ENCODE measurements around the gene FRMPD3.

The FRMPD3 gene

GRCh38 chrX:107450823-107451509 is 1.5 kb downstream of the FRMPD3 start:
- H2BK120ac ChIP-seq (ENCODE audit: low read depth, low read length): no peak overlapping the region
- H4K5ac ChIP-seq (ENCODE audit: low read length): no peak overlapping the region
- H2BK15ac ChIP-seq (replicated peaks; ENCODE audit: low read depth): no peak overlapping the region
- H3K4me2 ChIP-seq (ENCODE audit: low read length): peak overlapping the region; percentile 7
- H3K23ac ChIP-seq (ENCODE audit: low read length): no peak overlapping the region
- no peak overlapping the region for H3K4me3 ChIP-seq (ENCODE audit: low read length)
- H3K9ac ChIP-seq (ENCODE audit: low read length): no peak overlapping the region
- no peaks in the 10 kb centered on the region for H3K79me1 ChIP-seq (ENCODE audit: low read length)
- H3K56ac ChIP-seq (ENCODE audit: low read length): no peak overlapping the region
- H4K8ac ChIP-seq (ENCODE audit: low read depth, low read length): no peak overlapping the region
- no peaks in the 10 kb centered on the region for H3K4me1 ChIP-seq (ENCODE audit: control insufficient read depth, low read depth, low read length)
- H3K36me3 ChIP-seq (ENCODE audit: control insufficient read depth, insufficient read depth, low read length): no peaks in the 10 kb centered on the region
- H3K79me2 ChIP-seq (ENCODE audit: control insufficient read depth, insufficient read depth, low read length): no peaks in the 10 kb centered on the region
- H2AK5ac ChIP-seq (ENCODE audit: low read length): no peak overlapping the region
- DNase-seq: peak; percentile 76
- no peak overlapping the region for H2BK5ac ChIP-seq (ENCODE audit: low read length)
- H3K4ac ChIP-seq (ENCODE audit: low read depth, low read length): no peak overlapping the region
- H3K18ac ChIP-seq (ENCODE audit: low read length): no peak overlapping the region
- no peak overlapping the region for H3K27ac ChIP-seq (ENCODE audit: low read depth, low read length)
- H3K27me3 ChIP-seq (ENCODE audit: insufficient read depth, low read length, poor library complexity): peaks cover 7% of the 10 kb centered on the region
- no CpG with 5 or more reads among the region's 19 CpGs for WGBS (ENCODE audit: extremely low coverage, insufficient coverage, low lambda C conversion rate)

- H2BK15ac ChIP-seq (replicated peaks; ENCODE audit: low read depth): no peak overlapping the region
- H3K27ac ChIP-seq (ENCODE audit: low read depth, low read length): no peak overlapping the region
- no peak overlapping the region for H3K18ac ChIP-seq (ENCODE audit: low read length)
- no peak overlapping the region for H3K4me3 ChIP-seq (ENCODE audit: low read length)
- H3K79me2 ChIP-seq (ENCODE audit: control insufficient read depth, insufficient read depth, low read length): no peaks in the 10 kb centered on the region
- H2AK5ac ChIP-seq (ENCODE audit: low read length): no peak overlapping the region
- no peak overlapping the region for H3K23ac ChIP-seq (ENCODE audit: low read length)
- WGBS (ENCODE audit: extremely low coverage, insufficient coverage, low lambda C conversion rate): no CpG with 5 or more reads among the region's 11 CpGs
- no peaks in the 10 kb centered on the region for H3K79me1 ChIP-seq (ENCODE audit: low read length)
- no peak overlapping the region for H2BK5ac ChIP-seq (ENCODE audit: low read length)
- H3K4ac ChIP-seq (ENCODE audit: low read depth, low read length): no peak overlapping the region
- H3K36me3 ChIP-seq (ENCODE audit: control insufficient read depth, insufficient read depth, low read length): no peaks in the 10 kb centered on the region
- peak; percentile 50 for DNase-seq
- no peak overlapping the region for H4K5ac ChIP-seq (ENCODE audit: low read length)
- H3K27me3 ChIP-seq (ENCODE audit: insufficient read depth, low read length, poor library complexity): peaks cover 7% of the 10 kb centered on the region
- peak overlapping the region; percentile 15 for H3K56ac ChIP-seq (ENCODE audit: low read length)
- no peak overlapping the region for H2BK120ac ChIP-seq (ENCODE audit: low read depth, low read length)
- no peak overlapping the region for H4K8ac ChIP-seq (ENCODE audit: low read depth, low read length)
- no peaks in the 10 kb centered on the region for H3K4me1 ChIP-seq (ENCODE audit: control insufficient read depth, low read depth, low read length)
- H3K9ac ChIP-seq (ENCODE audit: low read length): no peak overlapping the region
- peak overlapping the region; percentile 8 for H3K4me2 ChIP-seq (ENCODE audit: low read length)
Observed at GRCh38 chrX:107451731-107452130, 2.3 kb downstream of the FRMPD3 start.

DNA sequence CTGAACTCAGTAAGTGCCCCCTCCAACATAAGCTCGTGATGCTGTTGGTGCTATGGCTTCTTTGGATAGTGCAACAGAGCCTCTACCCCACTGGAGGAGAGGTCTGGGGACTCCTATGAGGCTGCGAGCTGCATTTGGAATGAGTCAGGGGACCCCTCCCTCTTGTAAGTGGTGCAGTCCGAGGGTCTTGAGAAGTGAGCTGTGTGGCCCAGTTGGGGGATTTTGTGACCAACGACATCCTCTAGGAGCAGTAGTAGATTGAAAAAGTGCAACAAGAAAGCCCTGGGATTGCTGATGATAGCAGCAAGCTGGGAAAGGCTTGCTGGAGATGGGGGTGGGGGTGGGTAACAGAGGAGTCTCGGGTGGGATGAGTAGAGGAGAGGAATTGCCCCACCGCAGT is 3.1 kb downstream of the FRMPD3 start:
- Histone ChIP-seq H3K56ac (ENCODE audit: low read length) (no peak overlapping the region), H2AK5ac (ENCODE audit: low read length) (no peak overlapping the region), H3K4me2 (ENCODE audit: low read length) (no peak overlapping the region), H3K36me3 (ENCODE audit: control insufficient read depth, insufficient read depth, low read length) (no peaks in the 10 kb centered on the region), H3K79me2 (ENCODE audit: control insufficient read depth, insufficient read depth, low read length) (no peaks in the 10 kb centered on the region), H3K4me3 (ENCODE audit: low read length) (no peak overlapping the region), H3K27ac (ENCODE audit: low read depth, low read length) (no peak overlapping the region), H3K4me1 (ENCODE audit: control insufficient read depth, low read depth, low read length) (no peaks in the 10 kb centered on the region), H3K27me3 (ENCODE audit: insufficient read depth, low read length, poor library complexity) (peaks cover 7% of the 10 kb centered on the region), H3K4ac (ENCODE audit: low read depth, low read length) (no peak overlapping the region), H2BK120ac (ENCODE audit: low read depth, low read length) (no peak overlapping the region), H4K8ac (ENCODE audit: low read depth, low read length) (no peak overlapping the region), H3K9ac (ENCODE audit: low read length) (no peak overlapping the region), H2BK5ac (ENCODE audit: low read length) (no peak overlapping the region), H3K79me1 (ENCODE audit: low read length) (no peaks in the 10 kb centered on the region), H3K18ac (ENCODE audit: low read length) (no peak overlapping the region), H3K23ac (ENCODE audit: low read length) (no peak overlapping the region), H4K5ac (ENCODE audit: low read length) (no peak overlapping the region), H2BK15ac (replicated peaks; ENCODE audit: low read depth) (no peak overlapping the region)
- WGBS (ENCODE audit: extremely low coverage, insufficient coverage, low lambda C conversion rate): no CpG with 5 or more reads among the region's 6 CpGs
- no peak for DNase-seq

GRCh38 chrX:107454302-107454701 is 4.8 kb downstream of the FRMPD3 start:
- no peaks in the 10 kb centered on the region for H3K79me1 ChIP-seq (ENCODE audit: low read length)
- no peaks in the 10 kb centered on the region for H3K27me3 ChIP-seq (ENCODE audit: insufficient read depth, low read length, poor library complexity)
- DNase-seq: no peak
- H3K18ac ChIP-seq (ENCODE audit: low read length): no peak overlapping the region
- H3K4me1 ChIP-seq (ENCODE audit: control insufficient read depth, low read depth, low read length): no peaks in the 10 kb centered on the region
- no peak overlapping the region for H3K27ac ChIP-seq (ENCODE audit: low read depth, low read length)
- no peak overlapping the region for H3K56ac ChIP-seq (ENCODE audit: low read length)
- H2BK15ac ChIP-seq (replicated peaks; ENCODE audit: low read depth): no peak overlapping the region
- no peak overlapping the region for H2BK5ac ChIP-seq (ENCODE audit: low read length)
- H3K4ac ChIP-seq (ENCODE audit: low read depth, low read length): no peak overlapping the region
- H4K8ac ChIP-seq (ENCODE audit: low read depth, low read length): no peak overlapping the region
- H3K4me2 ChIP-seq (ENCODE audit: low read length): no peak overlapping the region
- no peak overlapping the region for H3K9ac ChIP-seq (ENCODE audit: low read length)
- H2AK5ac ChIP-seq (ENCODE audit: low read length): no peak overlapping the region
- H3K36me3 ChIP-seq (ENCODE audit: control insufficient read depth, insufficient read depth, low read length): no peaks in the 10 kb centered on the region
- no peak overlapping the region for H3K4me3 ChIP-seq (ENCODE audit: low read length)
- H3K79me2 ChIP-seq (ENCODE audit: control insufficient read depth, insufficient read depth, low read length): no peaks in the 10 kb centered on the region
- H4K5ac ChIP-seq (ENCODE audit: low read length): no peak overlapping the region
- H2BK120ac ChIP-seq (ENCODE audit: low read depth, low read length): no peak overlapping the region
- H3K23ac ChIP-seq (ENCODE audit: low read length): no peak overlapping the region

DNA sequence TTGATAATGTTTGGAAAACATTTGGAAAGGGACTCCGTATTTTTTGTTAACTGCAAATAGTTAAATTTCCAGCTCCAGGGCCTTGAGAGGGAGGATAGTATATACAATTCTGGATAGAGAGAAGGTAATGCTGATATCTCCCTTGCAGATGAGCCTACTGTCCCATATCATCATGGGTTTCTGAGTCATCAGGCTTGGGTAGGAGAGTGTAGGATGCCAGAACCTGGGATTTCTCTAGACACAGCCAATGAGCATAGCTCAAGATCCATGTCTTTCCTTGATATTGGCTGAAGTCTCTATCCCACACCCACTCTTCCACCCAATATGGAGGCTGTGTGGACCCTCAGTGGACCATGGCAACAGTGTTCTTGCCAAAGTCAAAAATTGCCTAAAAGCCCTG is 7.8 kb downstream of the FRMPD3 start:
- H2BK5ac ChIP-seq (ENCODE audit: low read length): no peak overlapping the region
- H3K23ac ChIP-seq (ENCODE audit: low read length): no peak overlapping the region
- H2BK15ac ChIP-seq (replicated peaks; ENCODE audit: low read depth): no peak overlapping the region
- H3K9ac ChIP-seq (ENCODE audit: low read length): no peak overlapping the region
- no peak overlapping the region for H3K27ac ChIP-seq (ENCODE audit: low read depth, low read length)
- H3K18ac ChIP-seq (ENCODE audit: low read length): no peak overlapping the region
- H3K36me3 ChIP-seq (ENCODE audit: control insufficient read depth, insufficient read depth, low read length): no peaks in the 10 kb centered on the region
- H3K79me2 ChIP-seq (ENCODE audit: control insufficient read depth, insufficient read depth, low read length): no peaks in the 10 kb centered on the region
- H2BK120ac ChIP-seq (ENCODE audit: low read depth, low read length): no peak overlapping the region
- H4K5ac ChIP-seq (ENCODE audit: low read length): no peak overlapping the region
- no peak overlapping the region for H3K4me3 ChIP-seq (ENCODE audit: low read length)
- H3K4ac ChIP-seq (ENCODE audit: low read depth, low read length): no peak overlapping the region
- WGBS (ENCODE audit: extremely low coverage, insufficient coverage, low lambda C conversion rate): no CpG with 5 or more reads among the region's 1 CpG
- no peak for DNase-seq
- H3K79me1 ChIP-seq (ENCODE audit: low read length): no peaks in the 10 kb centered on the region
- H3K27me3 ChIP-seq (ENCODE audit: insufficient read depth, low read length, poor library complexity): no peaks in the 10 kb centered on the region
- no peak overlapping the region for H3K56ac ChIP-seq (ENCODE audit: low read length)
- no peak overlapping the region for H3K4me2 ChIP-seq (ENCODE audit: low read length)
- no peak overlapping the region for H4K8ac ChIP-seq (ENCODE audit: low read depth, low read length)
- H3K4me1 ChIP-seq (ENCODE audit: control insufficient read depth, low read depth, low read length): no peaks in the 10 kb centered on the region
- H2AK5ac ChIP-seq (ENCODE audit: low read length): no peak overlapping the region

DNA sequence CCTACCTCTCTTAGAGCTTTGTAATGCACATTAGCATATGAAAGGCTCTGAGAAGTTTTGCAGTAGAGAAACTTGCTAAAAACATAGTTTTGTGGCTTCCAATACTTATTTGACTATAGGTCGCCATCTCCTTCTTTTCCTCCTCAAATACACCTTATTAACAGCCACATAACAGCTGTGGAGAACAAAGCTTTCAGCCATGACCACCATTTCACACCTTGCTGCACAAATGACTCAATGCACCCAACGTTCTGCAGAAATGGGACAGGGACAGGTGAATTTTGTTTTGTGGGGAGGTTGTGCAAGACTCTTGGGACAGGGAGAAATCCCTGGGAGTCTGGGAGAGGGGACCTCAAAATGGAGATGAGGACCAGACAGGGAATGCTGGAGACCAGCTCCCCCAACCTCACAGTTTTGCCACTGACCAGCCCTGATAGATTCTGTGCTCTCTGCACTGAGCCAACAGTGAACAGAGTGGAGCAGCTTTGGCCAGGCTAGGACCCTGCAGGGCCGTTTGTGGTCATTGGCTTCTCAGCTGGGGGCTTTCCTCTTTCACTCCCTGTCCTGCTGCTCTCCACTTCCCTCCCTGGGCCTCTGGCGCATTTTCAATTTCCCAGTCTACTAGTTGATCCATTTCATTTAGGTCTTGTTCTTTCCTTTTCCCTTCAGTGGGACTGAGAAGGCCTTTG is 16.6 kb downstream of the FRMPD3 start:
- Histone ChIP-seq H3K4me3 (ENCODE audit: low read length) (no peak overlapping the region), H3K79me1 (ENCODE audit: low read length) (no peaks in the 10 kb centered on the region), H3K36me3 (ENCODE audit: control insufficient read depth, insufficient read depth, low read length) (no peaks in the 10 kb centered on the region), H3K18ac (ENCODE audit: low read length) (no peak overlapping the region), H3K23ac (ENCODE audit: low read length) (no peak overlapping the region), H3K56ac (ENCODE audit: low read length) (no peak overlapping the region), H3K4ac (ENCODE audit: low read depth, low read length) (no peak overlapping the region), H3K4me1 (ENCODE audit: control insufficient read depth, low read depth, low read length) (no peaks in the 10 kb centered on the region), H3K27ac (ENCODE audit: low read depth, low read length) (no peak overlapping the region), H3K27me3 (ENCODE audit: insufficient read depth, low read length, poor library complexity) (no peaks in the 10 kb centered on the region), H2BK5ac (ENCODE audit: low read length) (no peak overlapping the region), H3K9ac (ENCODE audit: low read length) (no peak overlapping the region), H3K79me2 (ENCODE audit: control insufficient read depth, insufficient read depth, low read length) (no peaks in the 10 kb centered on the region), H2AK5ac (ENCODE audit: low read length) (no peak overlapping the region), H2BK120ac (ENCODE audit: low read depth, low read length) (no peak overlapping the region), H2BK15ac (replicated peaks; ENCODE audit: low read depth) (no peak overlapping the region), H4K5ac (ENCODE audit: low read length) (no peak overlapping the region), H3K4me2 (ENCODE audit: low read length) (no peak overlapping the region), H4K8ac (ENCODE audit: low read depth, low read length) (no peak overlapping the region)
- no CpG with 5 or more reads among the region's 4 CpGs for WGBS (ENCODE audit: extremely low coverage, insufficient coverage, low lambda C conversion rate)
- DNase-seq: no peak

Data from mesendoderm (in vitro differentiated cells).